ENCODE results near the gene LIN52. TPM values are rescaled to one million over a fixed set of nuclear protein-coding genes. Genes with fewer than 3 reads are reported as not detected.

The LIN52 gene
- total RNA-seq, 6 experiments from 2014 or later, result 9.8 to 12.1 (median 10.1) TPM

DNA sequence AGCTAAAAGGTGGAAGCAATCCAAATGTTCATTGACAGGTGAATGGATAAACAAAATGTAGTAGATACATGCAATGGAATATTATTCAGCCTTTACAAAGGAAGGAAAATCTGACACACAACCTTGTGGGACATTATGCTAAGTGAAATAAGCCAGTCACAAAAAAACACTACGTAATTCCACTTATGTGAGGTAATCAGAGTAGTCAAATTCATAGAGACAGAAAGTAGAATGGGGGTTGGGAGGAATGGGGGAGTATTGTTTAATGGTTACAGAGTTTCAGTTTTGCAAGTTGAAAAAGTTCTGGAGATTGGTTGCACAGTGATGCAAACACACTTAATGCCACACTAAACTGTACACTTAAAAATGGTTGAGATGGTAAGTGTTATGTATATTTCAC, 62.8 kb downstream of the LIN52 start:
- Mint-ChIP-seq H3K4me3 (no peak overlapping the region), H3K27ac (no peak overlapping the region), H3K36me3 (ENCODE audit: low read depth) (no peaks in the 10 kb centered on the region), H3K27me3 (ENCODE audit: insufficient read depth) (no peaks in the 10 kb centered on the region), H3K9me3 (no peaks in the 10 kb centered on the region), H3K4me1 (ENCODE audit: low read depth) (no peaks in the 10 kb centered on the region)
- TF ChIP-seq, protein P1, sequence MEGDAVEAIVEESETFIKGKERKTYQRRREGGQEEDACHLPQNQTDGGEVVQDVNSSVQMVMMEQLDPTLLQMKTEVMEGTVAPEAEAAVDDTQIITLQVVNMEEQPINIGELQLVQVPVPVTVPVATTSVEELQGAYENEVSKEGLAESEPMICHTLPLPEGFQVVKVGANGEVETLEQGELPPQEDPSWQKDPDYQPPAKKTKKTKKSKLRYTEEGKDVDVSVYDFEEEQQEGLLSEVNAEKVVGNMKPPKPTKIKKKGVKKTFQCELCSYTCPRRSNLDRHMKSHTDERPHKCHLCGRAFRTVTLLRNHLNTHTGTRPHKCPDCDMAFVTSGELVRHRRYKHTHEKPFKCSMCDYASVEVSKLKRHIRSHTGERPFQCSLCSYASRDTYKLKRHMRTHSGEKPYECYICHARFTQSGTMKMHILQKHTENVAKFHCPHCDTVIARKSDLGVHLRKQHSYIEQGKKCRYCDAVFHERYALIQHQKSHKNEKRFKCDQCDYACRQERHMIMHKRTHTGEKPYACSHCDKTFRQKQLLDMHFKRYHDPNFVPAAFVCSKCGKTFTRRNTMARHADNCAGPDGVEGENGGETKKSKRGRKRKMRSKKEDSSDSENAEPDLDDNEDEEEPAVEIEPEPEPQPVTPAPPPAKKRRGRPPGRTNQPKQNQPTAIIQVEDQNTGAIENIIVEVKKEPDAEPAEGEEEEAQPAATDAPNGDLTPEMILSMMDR (IDR thresholded peaks at IDR 0.05), result no peak
- no peak for DNase-seq

DNA sequence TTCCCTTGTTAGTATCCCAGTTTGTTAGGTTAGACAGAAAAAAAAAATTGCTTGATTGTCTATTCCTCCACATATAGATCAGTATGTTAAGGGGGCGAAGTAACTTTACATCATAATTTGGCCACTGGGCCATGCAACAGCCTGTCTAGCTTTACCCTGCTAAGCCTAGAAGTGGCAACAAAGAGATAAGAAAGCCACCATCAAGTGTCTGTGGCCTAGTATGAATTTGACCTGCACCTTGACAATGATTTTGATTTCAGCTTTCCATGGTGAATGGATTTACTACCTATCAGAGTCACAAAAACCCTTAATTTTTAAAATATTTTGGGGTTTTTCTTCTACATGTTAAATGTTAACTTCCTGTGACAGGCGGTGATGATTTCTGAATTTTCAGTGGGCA, 63.9 kb downstream of the LIN52 start:
- H3K4me3 Mint-ChIP-seq, result no peak overlapping the region
- H3K27me3 Mint-ChIP-seq (ENCODE audit: insufficient read depth), result no peaks in the 10 kb centered on the region
- H3K9me3 Mint-ChIP-seq, result no peaks in the 10 kb centered on the region

DNA sequence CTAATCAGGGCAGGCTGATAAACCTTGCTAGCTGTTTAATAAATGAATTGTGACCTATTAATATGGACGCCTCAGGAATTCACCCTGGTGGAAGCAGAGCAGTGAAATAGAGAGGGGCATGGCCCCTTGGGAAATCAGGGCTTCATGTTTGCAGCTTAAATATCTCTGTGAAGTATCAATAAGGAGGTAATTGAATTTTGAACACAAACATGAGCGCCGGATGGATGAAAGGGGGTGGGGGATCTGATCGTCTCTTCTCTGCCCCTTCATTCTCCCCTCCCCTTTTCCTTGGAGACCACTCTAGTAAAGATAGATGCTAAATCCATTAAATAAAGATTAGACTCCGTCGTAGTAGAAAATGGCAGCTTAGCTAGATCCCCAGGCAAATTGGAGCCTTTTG, 70.5 kb downstream of the LIN52 start:
- no peak for DNase-seq
- Mint-ChIP-seq H3K27ac (no peak overlapping the region), H3K9me3 (no peaks in the 10 kb centered on the region), H3K4me1 (ENCODE audit: low read depth) (0 out of 2 replicates have a peak, but pooled peaks cover 6% of the 10 kb centered on the region), H3K36me3 (ENCODE audit: low read depth) (no peaks in the 10 kb centered on the region), H3K4me3 (no peak overlapping the region), H3K27me3 (ENCODE audit: insufficient read depth) (no peaks in the 10 kb centered on the region)
- TF ChIP-seq, protein P1 (IDR thresholded peaks at IDR 0.05), result no peak

More for the DNA sequence above, 63.9 kb downstream of the LIN52 start:
- no peak for DNase-seq
- TF ChIP-seq, protein P1 (IDR thresholded peaks at IDR 0.05), result no peak
- no peaks in the 10 kb centered on the region for H3K4me1 Mint-ChIP-seq (ENCODE audit: low read depth)
- no peaks in the 10 kb centered on the region for H3K36me3 Mint-ChIP-seq (ENCODE audit: low read depth)
- H3K27ac Mint-ChIP-seq, result no peak overlapping the region

DNA sequence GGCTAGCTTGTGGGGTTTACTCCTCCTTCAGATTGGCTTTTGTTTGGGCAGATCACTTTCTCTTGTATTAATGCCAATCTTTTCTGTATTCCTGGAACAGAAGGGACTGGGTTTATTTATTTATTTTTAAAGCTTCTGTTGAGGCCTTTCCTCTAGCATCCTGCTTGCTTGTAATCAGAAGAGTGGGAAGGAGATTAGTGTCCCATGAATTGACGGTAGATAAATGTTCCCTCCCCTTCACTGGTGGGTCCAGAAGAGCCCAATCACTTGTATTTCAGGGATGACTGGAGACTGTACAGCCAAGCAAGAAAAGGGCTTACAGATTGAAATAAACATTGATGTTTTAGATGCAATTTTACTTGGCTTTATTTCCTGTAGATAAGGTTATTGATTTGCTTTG, 71.0 kb downstream of the LIN52 start:
- no peak overlapping the region for H3K4me3 Mint-ChIP-seq
- H3K27me3 Mint-ChIP-seq (ENCODE audit: insufficient read depth), result no peaks in the 10 kb centered on the region
- H3K9me3 Mint-ChIP-seq, result no peaks in the 10 kb centered on the region
- H3K36me3 Mint-ChIP-seq (ENCODE audit: low read depth), result no peaks in the 10 kb centered on the region
- DNase-seq, result no peak
- TF ChIP-seq, protein P1 (IDR thresholded peaks at IDR 0.05), result no peak
- H3K27ac Mint-ChIP-seq, result no peak overlapping the region
- 0 out of 2 replicates have a peak, but pooled peaks cover 6% of the 10 kb centered on the region for H3K4me1 Mint-ChIP-seq (ENCODE audit: low read depth)

DNA sequence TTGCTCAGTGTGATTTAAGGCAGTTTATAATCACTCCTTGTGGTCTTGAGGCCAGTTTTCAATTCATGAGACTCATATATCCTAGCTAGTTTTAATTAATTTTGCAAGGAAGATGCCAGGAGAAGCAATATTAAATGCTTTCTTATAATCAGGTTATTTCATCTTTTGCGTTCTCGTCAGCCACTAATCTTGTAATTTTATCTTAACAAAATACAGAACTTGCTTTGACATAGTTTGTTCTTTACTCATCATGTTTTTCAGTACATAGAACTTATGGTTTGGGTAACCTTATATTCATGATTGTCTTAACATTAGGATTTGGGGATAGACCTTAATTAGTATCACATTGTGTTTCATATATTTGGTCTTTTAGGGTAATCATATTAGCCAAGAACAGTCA, 76.0 kb downstream of the LIN52 start:
- Mint-ChIP-seq H3K4me3 (no peak overlapping the region), H3K27me3 (ENCODE audit: insufficient read depth) (no peaks in the 10 kb centered on the region; the same call in 1 of the 2 replicates), H3K36me3 (ENCODE audit: low read depth) (no peaks in the 10 kb centered on the region; the same call in 1 of the 2 replicates), H3K4me1 (ENCODE audit: low read depth) (no peaks in the 10 kb centered on the region), H3K9me3 (no peaks in the 10 kb centered on the region), H3K27ac (no peak overlapping the region)
- no peak for DNase-seq
- TF ChIP-seq, protein P1 (IDR thresholded peaks at IDR 0.05), result no peak

Data from HFFc6 (cell line).